HG02884 (cell line): ENCODE measurements around the gene FLYWCH2.
"Not testable (repeated sequence)": the region's sequence is repeated elsewhere in the genome, so short reads cannot be mapped to it uniquely, and the experiment has no call there.

ENCODE experiments used
- ATAC-seq: cut with Tn5 transposase; IDR thresholded peaks from one replicate; pipeline ENCODE4 v1.9.1; 2021; ENCODE audit warnings: mild to moderate bottlenecking, moderate library complexity; ENCODE audit not compliant: unreplicated experiment

FLYWCH2 gene

GRCh38 chr16:2934450-2934849 lies 51.4 kb downstream of the FLYWCH2 start:
- no peak for ATAC-seq

DNA sequence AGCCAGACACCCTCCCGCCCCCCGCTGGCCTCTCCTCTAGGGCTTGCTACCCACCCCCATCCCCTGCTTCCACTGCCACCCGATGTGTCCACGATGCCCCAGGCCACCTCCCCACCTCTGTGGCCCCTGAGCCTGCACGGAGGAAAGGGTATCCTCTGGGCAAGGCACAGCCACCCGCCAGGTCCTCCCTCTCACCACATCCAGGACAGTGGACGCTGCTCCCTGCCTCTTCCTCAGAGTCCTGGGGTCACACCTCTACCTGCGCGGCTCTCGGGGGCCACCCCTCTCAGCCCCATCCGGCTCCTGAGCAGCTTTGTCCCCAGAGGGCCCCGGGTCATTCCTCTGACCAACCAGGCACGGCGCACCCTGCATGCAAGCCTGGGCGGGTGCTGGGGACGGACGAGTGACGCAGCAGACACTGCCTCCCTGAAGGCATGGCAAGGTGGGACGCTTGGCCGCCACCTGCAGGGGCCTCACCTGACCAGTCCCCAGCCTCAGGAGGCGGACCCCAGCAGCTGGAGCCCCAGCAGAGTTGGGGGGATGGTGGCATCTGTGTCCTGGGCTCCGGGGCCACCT lies 53.5 kb downstream of the FLYWCH2 start:
- ATAC-seq: no peak

- ATAC-seq: no peak
These were observed 54.2 kb downstream of the FLYWCH2 start for GRCh38 chr16:2937170-2937569.

GRCh38 chr16:2938206-2938605 lies 55.2 kb downstream of the FLYWCH2 start:
- ATAC-seq: no peak

- no peak for ATAC-seq
These were observed 57.0 kb downstream of the FLYWCH2 start for GRCh38 chr16:2939968-2940367.

GRCh38 chr16:2942045-2942444 lies 59.0 kb downstream of the FLYWCH2 start:
- ATAC-seq: no peak

GRCh38 chr16:2943716-2944115 lies 60.7 kb downstream of the FLYWCH2 start:
- not testable (repeated sequence) for ATAC-seq

GRCh38 chr16:2946649-2947048 lies 63.6 kb downstream of the FLYWCH2 start:
- ATAC-seq: no peak
